Measurements from ENCODE around the gene CAPN11.
"Not testable (repeated sequence)": the region's sequence is repeated elsewhere in the genome, so short reads cannot be mapped to it uniquely, and the experiment has no call there.

CAPN11 gene

GRCh38 chr6:44132476-44132875, 26.1 kb upstream of the CAPN11 start:
- no peak for DNase-seq

- DNase-seq, result no peak
These were observed 25.4 kb upstream of the CAPN11 start for GRCh38 chr6:44133003-44133931.

- no peak for DNase-seq
These were observed 24.5 kb upstream of the CAPN11 start for GRCh38 chr6:44133981-44134711.

DNA sequence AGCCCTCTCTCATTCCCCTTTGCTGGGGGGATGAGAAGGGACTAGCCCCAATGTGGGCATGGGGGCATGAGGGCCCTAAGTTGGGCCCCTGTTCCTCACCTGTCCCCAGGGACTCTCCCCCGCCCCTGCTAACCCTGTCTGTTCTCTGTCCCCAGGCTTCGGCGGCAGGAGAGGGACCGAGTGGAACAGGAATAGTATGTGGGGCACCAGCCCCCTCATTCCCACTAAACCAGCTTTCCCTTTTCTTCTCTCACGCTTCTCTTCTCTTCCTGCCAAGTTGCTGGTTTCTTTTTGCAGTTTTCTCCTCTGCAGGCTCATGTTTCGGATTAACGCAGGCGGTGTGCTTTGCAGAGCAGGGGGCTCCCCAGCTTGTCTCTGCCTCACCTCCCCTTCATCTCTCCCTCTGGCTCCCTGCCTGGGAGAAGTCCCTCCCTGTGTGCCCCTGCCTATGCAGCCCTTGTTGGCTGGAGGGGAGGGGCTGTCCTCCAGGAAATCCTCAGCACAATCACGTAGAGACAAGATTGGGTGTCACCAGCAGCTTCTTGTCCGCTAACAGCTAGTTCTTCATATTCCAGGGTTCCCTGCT, 23.4 kb upstream of the CAPN11 start:
- DNase-seq, result no peak

- DNase-seq, result no peak
These were observed 22.7 kb upstream of the CAPN11 start for GRCh38 chr6:44135875-44136274.

DNA sequence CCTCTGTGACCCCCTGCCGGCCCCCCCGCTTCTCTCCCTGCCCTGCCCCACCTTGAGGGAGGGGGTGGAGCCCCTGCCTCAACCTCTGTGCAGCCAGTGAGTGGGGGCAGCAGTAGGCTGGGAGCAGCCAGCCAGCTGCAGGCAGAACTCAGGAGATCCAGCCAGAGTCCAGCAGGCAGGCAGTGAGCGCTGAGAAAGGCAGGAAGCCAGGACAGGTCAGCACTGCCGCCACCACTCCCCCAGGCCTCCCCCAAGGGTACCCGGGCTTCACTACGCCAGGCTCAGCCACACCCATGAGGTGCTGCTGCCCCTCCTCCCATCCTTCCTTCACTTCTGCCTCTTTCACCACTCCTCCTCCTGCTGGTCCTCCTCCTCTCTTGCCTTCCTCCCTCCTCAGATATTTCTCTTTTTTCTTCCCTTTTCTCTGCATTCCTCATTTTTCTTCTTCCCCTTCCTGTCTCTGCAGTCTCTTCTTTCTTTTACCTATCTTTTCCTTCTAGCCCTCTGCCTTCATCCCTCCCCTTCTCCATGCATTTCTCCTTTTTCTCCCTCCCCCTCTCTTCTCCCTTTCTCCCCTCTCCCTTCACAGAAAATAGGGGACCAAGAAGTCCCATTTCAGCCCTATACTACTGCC, 19.8 kb upstream of the CAPN11 start:
- DNase-seq, result no peak

- DNase-seq, result no peak
These were observed 19.3 kb upstream of the CAPN11 start for GRCh38 chr6:44139351-44139743.

DNA sequence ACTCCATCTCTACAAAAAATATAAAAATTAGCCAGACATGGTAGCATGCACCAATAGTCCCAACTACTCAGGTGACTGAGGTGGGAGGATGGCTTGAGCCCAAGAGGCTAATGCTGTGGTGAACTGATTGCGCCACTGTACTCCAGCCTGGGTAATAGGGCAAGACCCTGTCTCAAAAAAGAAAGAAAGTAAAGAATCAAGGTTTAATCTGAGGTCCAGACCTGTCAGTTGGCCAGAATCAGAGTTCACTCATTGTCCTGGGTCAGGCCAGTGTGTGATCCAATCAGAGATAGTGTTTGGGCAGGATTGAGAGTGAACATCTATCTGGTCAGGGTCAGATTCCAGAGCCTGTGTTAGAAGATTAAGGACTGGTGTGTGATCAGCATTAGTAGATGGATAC, 15.8 kb upstream of the CAPN11 start:
- DNase-seq, result no peak

- no peak for DNase-seq
These were observed 14.9 kb upstream of the CAPN11 start for GRCh38 chr6:44143731-44144130.

DNA sequence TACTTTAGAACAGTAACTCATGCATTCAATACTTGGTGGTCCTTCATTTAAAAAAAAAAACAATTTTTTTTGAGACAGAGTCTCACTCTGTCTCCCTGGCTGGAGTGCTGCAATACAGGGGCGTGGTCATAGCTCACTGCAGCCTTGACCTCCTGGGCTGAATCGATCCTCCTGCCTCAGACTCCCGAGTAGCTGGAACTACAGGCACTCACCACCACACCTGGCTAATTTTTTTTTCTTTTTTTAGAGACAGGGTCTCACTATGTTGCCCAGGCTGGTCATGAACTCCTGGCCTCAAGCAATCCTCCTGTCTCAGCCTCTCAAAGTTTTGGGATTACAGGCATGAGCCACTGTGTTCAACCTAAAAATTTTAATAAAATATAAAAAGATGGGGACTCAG, 14.1 kb upstream of the CAPN11 start:
- DNase-seq, result not testable (repeated sequence)

GRCh38 chr6:44145839-44146238, 12.8 kb upstream of the CAPN11 start:
- no peak for DNase-seq

DNA sequence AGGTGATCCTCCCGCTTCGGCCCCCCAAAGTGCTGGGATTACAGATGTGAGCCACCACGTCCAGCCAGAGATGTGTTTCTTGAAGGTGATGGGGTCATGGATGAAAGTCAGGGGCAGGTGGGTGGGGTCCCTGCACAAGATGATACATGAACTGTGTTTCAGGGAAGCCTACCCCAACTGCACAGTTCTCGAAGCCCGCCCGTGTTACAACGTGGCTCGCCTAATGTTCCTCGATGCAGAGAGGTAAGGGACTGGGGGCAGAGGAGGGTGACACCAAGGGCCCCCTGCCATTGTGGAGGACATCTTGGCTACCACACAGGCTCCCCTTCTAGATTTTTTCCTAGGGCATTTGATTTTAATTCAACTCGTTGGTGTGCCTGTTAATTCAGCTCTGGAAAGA, 11.9 kb upstream of the CAPN11 start:
- DNase-seq, result no peak

GRCh38 chr6:44147256-44147655, 11.4 kb upstream of the CAPN11 start:
- DNase-seq, result no peak

DNA sequence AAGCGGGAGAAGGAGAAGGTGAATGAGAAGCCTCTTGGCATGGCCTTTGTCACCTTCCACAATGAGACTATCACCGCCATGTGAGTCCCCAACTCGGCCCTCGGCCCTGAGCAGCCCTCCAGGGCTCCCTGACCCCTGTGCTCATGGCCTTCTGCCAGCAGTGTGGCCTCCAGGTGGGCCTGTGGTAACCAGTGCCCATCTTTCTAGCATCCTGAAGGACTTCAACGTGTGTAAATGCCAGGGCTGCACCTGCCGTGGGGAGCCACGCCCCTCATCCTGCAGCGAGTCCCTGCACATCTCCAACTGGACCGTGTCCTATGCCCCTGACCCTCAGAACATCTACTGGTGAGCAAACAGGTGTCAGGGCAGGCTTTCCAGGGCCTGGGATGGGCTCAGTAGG, 10.3 kb upstream of the CAPN11 start:
- no peak for DNase-seq

DNA sequence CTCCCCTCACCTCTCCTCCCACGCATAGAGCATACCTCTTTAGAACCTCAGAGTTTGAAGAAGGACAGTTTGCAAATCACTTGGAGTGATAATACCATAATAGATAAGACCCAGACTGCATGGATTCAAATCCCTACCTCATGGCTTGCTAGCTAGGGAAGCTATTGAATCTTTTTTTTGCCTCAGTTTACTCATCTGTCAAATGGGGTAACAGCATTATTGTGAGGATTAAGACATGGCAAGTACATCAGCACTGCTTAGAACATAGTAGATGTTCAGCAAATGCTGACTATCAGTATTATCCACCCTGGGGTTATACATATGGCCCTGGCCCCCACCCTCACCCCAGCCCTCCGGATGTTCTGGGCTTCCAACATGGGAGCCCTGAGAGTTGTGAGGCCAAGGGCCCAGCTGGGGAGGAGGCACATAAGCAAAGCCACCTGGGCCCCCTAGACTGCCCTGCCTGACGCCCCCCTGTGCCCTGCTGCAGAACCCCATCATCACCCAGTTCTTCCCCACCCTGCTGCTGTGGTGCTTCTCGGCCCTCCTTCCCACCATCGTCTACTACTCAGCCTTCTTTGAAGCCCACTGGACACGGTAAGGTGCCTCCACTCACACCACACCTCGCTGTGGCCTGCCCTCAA, 9.1 kb upstream of the CAPN11 start:
- no peak for DNase-seq

DNA sequence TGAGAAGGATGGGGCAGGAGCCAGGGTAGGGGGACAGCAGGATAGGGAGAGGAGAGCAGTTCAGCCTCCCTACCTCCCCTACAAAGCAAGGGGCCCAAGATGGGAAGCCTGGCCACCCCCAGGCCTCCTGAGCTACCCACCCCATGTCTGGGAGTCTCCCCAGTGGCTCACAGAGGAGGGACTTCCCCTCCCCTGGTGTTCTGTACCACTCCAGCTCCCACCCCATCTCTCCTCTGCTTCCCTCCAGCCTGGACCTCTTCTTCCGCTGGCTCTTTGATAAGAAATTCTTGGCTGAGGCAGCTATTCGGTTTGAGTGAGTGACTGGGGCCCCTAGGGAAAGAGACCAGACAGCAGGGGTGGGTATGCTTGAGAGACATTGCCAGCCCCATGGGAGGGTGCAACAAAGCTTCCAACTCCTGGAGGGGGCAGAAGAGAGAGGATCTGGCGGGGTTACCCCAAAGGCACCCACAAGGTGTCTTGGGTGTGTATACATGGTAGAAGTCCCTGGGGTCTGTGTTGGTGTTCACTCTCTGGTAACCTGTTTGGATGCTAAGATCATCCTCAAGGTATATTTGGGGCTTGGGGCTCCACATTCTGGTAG, 8.2 kb upstream of the CAPN11 start:
- no peak for DNase-seq

- no peak for DNase-seq
These were observed 7.1 kb upstream of the CAPN11 start for GRCh38 chr6:44151348-44152108.

- DNase-seq, result no peak
These were observed 6.5 kb upstream of the CAPN11 start for GRCh38 chr6:44152109-44152461.

- DNase-seq, result no peak
These were observed 6.1 kb upstream of the CAPN11 start for GRCh38 chr6:44152533-44152932.

GRCh38 chr6:44154067-44154466, 4.6 kb upstream of the CAPN11 start:
- DNase-seq, result no peak

GRCh38 chr6:44156494-44157151, 2.0 kb upstream of the CAPN11 start:
- no peak for DNase-seq
